DMS 273 treated with DMSO at 0.1 percent for 48 hours (cell line): Measurements from ENCODE around the gene ADGRF5.

Experiments used
- DNase-seq: peaks from one replicate; lab custom pipeline; 2025; lab: John Stamatoyannopoulos, UW

ADGRF5 gene

GRCh38 chr6:46932526-46933319 is 11.0 kb upstream of the ADGRF5 start:
- no peak for DNase-seq

GRCh38 chr6:46931416-46931815 is 9.7 kb upstream of the ADGRF5 start:
- no peak for DNase-seq

GRCh38 chr6:46930331-46930730 is 8.6 kb upstream of the ADGRF5 start:
- DNase-seq = no peak

GRCh38 chr6:46927066-46927465 is 5.3 kb upstream of the ADGRF5 start:
- no peak for DNase-seq

- DNase-seq = no peak
These were observed 4.7 kb upstream of the ADGRF5 start for GRCh38 chr6:46926481-46926880.

- DNase-seq = no peak
These were observed 4.0 kb upstream of the ADGRF5 start for GRCh38 chr6:46925563-46926253.

GRCh38 chr6:46923476-46923875 is 1.7 kb upstream of the ADGRF5 start:
- no peak for DNase-seq

GRCh38 chr6:46921059-46921458 is 679 bp downstream of the ADGRF5 start:
- DNase-seq = no peak

- DNase-seq = no peak
These were observed 2.9 kb downstream of the ADGRF5 start for GRCh38 chr6:46918806-46919205.

GRCh38 chr6:46917002-46917545 is 4.7 kb downstream of the ADGRF5 start:
- DNase-seq = peak; percentile 85

- no peak for DNase-seq
These were observed 5.9 kb downstream of the ADGRF5 start for GRCh38 chr6:46915866-46916265.

GRCh38 chr6:46915380-46915779 is 6.4 kb downstream of the ADGRF5 start:
- no peak for DNase-seq

GRCh38 chr6:46914279-46914810 is 7.4 kb downstream of the ADGRF5 start:
- no peak for DNase-seq

GRCh38 chr6:46909371-46909770 is 12.4 kb downstream of the ADGRF5 start:
- no peak for DNase-seq

GRCh38 chr6:46906776-46907175 is 15.0 kb downstream of the ADGRF5 start:
- DNase-seq = no peak

GRCh38 chr6:46904117-46904516 is 17.6 kb downstream of the ADGRF5 start:
- no peak for DNase-seq

- no peak for DNase-seq
These were observed 18.6 kb downstream of the ADGRF5 start for GRCh38 chr6:46903175-46903574.

GRCh38 chr6:46901882-46902314 is 19.8 kb downstream of the ADGRF5 start:
- no peak for DNase-seq

GRCh38 chr6:46900266-46900665 is 21.5 kb downstream of the ADGRF5 start:
- no peak for DNase-seq

GRCh38 chr6:46899659-46900058 is 22.1 kb downstream of the ADGRF5 start:
- no peak for DNase-seq

GRCh38 chr6:46898006-46898405 is 23.7 kb downstream of the ADGRF5 start:
- no peak for DNase-seq

- DNase-seq = no peak
These were observed 24.9 kb downstream of the ADGRF5 start for GRCh38 chr6:46896871-46897270.

- DNase-seq = no peak
These were observed 25.8 kb downstream of the ADGRF5 start for GRCh38 chr6:46895930-46896329.
